GM23248 (cell line): Measurements from ENCODE around the gene ZDHHC13. TPM values are rescaled to one million over a fixed set of nuclear protein-coding genes. Genes with fewer than 3 reads are reported as not detected.

Experiments used
- DNase-seq: peaks from one replicate; pipeline ENCODE4 v3.0.0-alpha.2; 2015
- H2AFZ ChIP-seq: fragments of 200-600 bp; sonication (generic); 2 replicates; pipeline ENCODE4 v1.6.1; 2016; ENCODE audit warnings: antibody characterized with exemption
- H3F3A ChIP-seq: fragments of 200-600 bp; sonication (generic); 2 replicates; pipeline ENCODE4 v1.6.1; 2016; ENCODE audit warnings: mild to moderate bottlenecking, antibody characterized with exemption, mixed run types; ENCODE audit not compliant: insufficient read depth
- H3K27ac ChIP-seq: fragments of 200-600 bp; sonication (generic); 2 replicates; pipeline ENCODE4 v1.5.1; 2016; ENCODE audit warnings: mild to moderate bottlenecking
- H3K27me3 ChIP-seq: fragments of 200-600 bp; sonication (generic); replicated peaks from 2 replicates; pipeline ENCODE4 v1.6.1; 2016; ENCODE audit warnings: mild to moderate bottlenecking; ENCODE audit not compliant: insufficient read depth
- H3K36me3 ChIP-seq: fragments of 200-600 bp; sonication (generic); 2 replicates; pipeline ENCODE4 v1.6.1; 2016; ENCODE audit warnings: low read depth, mild to moderate bottlenecking
- H3K4me1 ChIP-seq: fragments of 200-600 bp; sonication (generic); 2 replicates; pipeline ENCODE4 v1.6.1; 2016; ENCODE audit warnings: mild to moderate bottlenecking; ENCODE audit not compliant: insufficient read depth
- H3K4me2 ChIP-seq: fragments of 200-600 bp; sonication (generic); one replicate; pipeline ENCODE4 v1.6.1; 2016; ENCODE audit warnings: mild to moderate bottlenecking; ENCODE audit not compliant: unreplicated experiment
- H3K4me3 ChIP-seq: fragments of 200-600 bp; sonication (generic); 2 replicates; pipeline ENCODE4 v1.5.1; 2016; ENCODE audit warnings: mild to moderate bottlenecking
- H3K79me2 ChIP-seq: fragments of 200-600 bp; sonication (generic); 2 replicates; pipeline ENCODE4 v1.6.1; 2016; ENCODE audit warnings: mild to moderate bottlenecking; ENCODE audit not compliant: insufficient read depth
- H3K9ac ChIP-seq: fragments of 200-600 bp; sonication (generic); 2 replicates; pipeline ENCODE4 v1.6.1; 2016; ENCODE audit warnings: mild to moderate bottlenecking
- H3K9me2 ChIP-seq: fragments of 200-600 bp; sonication (generic); 2 replicates; pipeline ENCODE4 v1.6.1; 2016; ENCODE audit warnings: mixed run types, mild to moderate bottlenecking, moderate library complexity; ENCODE audit not compliant: insufficient read depth
- H3K9me3 ChIP-seq: fragments of 200-600 bp; sonication (generic); one replicate; pipeline ENCODE4 v1.6.1; 2017; ENCODE audit warnings: low read depth
- H4K20me1 ChIP-seq: fragments of 200-600 bp; sonication (generic); 2 replicates; pipeline ENCODE4 v1.6.0; 2016; ENCODE audit not compliant: insufficient read depth
- EZH2 ChIP-seq: fragments of 200-600 bp; sonication (generic); IDR thresholded peaks from 2 replicates; pipeline ENCODE4 v1.6.1; 2018; ENCODE audit warnings: antibody characterized with exemption, mild to moderate bottlenecking; ENCODE audit not compliant: insufficient read depth, poor library complexity, severe bottlenecking
- EZH2phosphoT487 ChIP-seq: fragments of 200-600 bp; sonication (generic); IDR thresholded peaks from 2 replicates; pipeline ENCODE4 v1.6.1; 2018; ENCODE audit warnings: antibody characterized with exemption, moderate library complexity, mild to moderate bottlenecking, low read depth; ENCODE audit not compliant: insufficient read depth
- WGBS, 2 experiments: methylation state at CpG; one replicate each; pipeline ENCODE4 v1.1.6; 2015 to 2017; ENCODE audit warnings: low lambda C conversion rate in 2 of 2, low coverage in 1 of 2; ENCODE audit errors: missing lambda C conversion rate in 2 of 2; 5-methylcytosine and 5-hydroxymethylcytosine counted together
- in situ Hi-C: fragments of 300-500 bp; cut with MboI; formaldehyde crosslinking; loops from 2 replicates; pipeline ENCODE4 v1.15.0; 2020
- polyA plus RNA-seq: library from polyadenylated mRNA; unstranded; fragments of >200 nt; fragmentation: Nextera tagmentation; extraction: Ambion mirVana; gene quantifications from 2 replicates; pipeline ENCODE4 v1.2.1, GENCODE V29; 2016
- total RNA-seq: library from RNA; depleted of rRNA; stranded (reverse); fragments of >200 nt; shearing (Covaris generic); gene quantifications from 2 replicates; pipeline ENCODE4 v1.2.3, GENCODE V29; 2014

ZDHHC13 gene
- total and polyA plus RNA-seq, 2 experiments from 2014 or later = 10.9 to 12.5 TPM

DNA sequence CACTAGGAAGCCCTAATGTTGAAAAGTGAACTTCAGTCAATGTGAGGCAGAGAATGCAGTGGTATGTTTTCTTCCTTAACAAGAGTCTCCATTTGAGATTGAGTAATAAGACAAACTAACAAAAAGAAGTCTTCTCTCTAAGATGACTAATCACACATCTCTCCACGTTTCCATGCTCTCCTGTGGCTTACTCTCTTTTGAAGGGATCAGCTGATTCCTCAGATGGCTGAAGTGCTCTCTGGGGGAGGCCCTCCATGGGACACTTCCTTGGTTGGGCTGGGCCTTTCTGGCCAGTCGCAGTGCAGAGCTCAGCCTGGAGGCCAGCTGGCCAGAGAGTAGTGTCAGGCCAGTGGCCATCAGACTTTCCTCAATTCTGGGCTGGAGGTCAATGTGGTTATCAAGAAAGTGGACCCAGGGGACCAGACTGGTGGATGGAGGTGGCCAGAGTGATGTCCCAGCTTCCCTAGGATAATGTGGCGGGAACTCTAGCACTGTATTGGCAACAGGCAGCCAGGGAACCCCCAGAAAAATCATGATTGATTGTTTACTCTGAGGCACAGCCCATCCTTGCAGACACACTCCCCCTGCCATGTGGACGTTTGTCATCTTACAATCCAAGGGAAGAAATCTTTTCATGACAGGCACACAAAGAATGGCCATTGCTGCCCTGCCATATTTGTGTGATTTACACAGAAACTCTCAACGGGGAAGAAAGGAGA is 70.3 kb downstream of the ZDHHC13 start:
- Histone ChIP-seq H3K9me3 (no peaks in the 10 kb centered on the region), H3K27ac (no peak overlapping the region), H4K20me1 (no peaks in the 10 kb centered on the region), H3K4me2 (no peak overlapping the region), H3K27me3 (0 out of 2 replicates have a peak, but pooled peaks cover 7% of the 10 kb centered on the region), H3F3A (no peaks in the 10 kb centered on the region), H3K4me1 (no peaks in the 10 kb centered on the region), H3K9ac (no peak overlapping the region), H3K36me3 (no peaks in the 10 kb centered on the region), H3K4me3 (no peak overlapping the region), H2AFZ (no peak overlapping the region), H3K79me2 (no peaks in the 10 kb centered on the region), H3K9me2 (no peaks in the 10 kb centered on the region)
- 56 to 57% methylated on average over 5 of the region's 5 CpGs for WGBS, 2 experiments
- no peak for TF ChIP-seq EZH2phosphoT487
- no peak for TF ChIP-seq EZH2
- peak; percentile 33 for DNase-seq
- in situ Hi-C loops = no loop called here

DNA sequence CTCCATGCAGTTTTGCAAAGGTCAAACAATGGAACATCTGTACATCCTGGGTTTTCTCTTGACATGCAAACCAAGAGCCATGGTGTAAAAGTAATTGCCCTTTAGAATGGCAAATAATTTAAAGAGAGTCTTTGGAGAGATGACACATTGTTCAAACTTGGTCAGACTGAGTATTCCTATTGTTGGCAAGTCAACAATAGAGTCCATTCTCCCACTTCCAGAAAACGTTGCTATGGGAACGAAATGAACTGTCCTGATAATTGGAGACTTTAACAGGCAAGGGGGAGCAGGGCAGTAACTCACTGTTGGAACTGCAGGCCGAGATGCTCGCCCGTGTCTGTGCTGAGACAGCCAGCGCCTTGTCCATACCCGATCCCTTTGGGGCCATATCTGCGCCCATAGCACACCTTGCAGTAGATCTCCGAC is 70.9 kb downstream of the ZDHHC13 start:
- no peak overlapping the region for H3K9ac ChIP-seq
- TF ChIP-seq EZH2 (no peak), EZH2phosphoT487 (no peak)

DNA sequence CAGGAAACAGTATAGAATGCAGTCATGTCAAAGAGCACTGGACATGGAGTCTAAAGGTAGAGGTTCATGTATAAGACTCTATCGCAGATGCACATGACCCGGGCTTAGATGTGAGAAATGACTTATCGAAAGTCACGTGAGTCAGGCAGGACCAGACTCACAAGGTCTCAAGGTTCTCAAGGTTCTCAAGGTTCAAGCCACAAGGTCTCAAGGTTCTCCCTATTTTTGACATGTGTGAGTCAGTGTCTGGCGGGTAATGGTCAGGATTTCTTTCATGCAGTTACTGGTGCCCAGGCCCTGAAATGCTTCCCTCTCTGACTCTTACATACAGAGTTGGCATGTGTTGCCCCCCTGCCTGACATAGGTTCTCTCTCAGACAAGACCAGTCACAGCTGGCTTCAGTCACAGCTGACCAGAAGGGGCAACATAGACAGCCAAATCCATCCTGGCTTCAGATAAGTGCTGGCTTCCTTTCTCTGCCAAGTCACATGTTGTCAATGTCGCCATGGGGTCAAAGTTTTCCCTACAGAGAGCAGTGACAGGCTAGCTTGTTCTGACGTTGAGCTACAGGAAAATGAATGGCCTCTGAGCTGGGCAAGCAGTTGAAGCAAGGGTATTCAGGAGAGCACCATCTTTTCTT is 74.7 kb downstream of the ZDHHC13 start:
- Histone ChIP-seq H2AFZ (no peak overlapping the region), H3F3A (no peaks in the 10 kb centered on the region), H3K4me1 (no peaks in the 10 kb centered on the region), H3K36me3 (no peaks in the 10 kb centered on the region), H3K9me3 (no peaks in the 10 kb centered on the region), H4K20me1 (no peaks in the 10 kb centered on the region), H3K79me2 (no peaks in the 10 kb centered on the region), H3K27me3 (0 out of 2 replicates have a peak, but pooled peaks cover 7% of the 10 kb centered on the region), H3K9me2 (no peaks in the 10 kb centered on the region), H3K4me2 (no peak overlapping the region), H3K9ac (no peak overlapping the region), H3K27ac (no peak overlapping the region), H3K4me3 (no peak overlapping the region)
- in situ Hi-C loops = no loop called here
- no peak for TF ChIP-seq EZH2phosphoT487
- no peak for TF ChIP-seq EZH2
- DNase-seq = no peak
- WGBS, 2 experiments = 67 to 70% methylated on average over 7 of the region's 7 CpGs

More for the DNA sequence above, 70.9 kb downstream of the ZDHHC13 start:
- no peaks in the 10 kb centered on the region for H3K4me1 ChIP-seq
- no peak overlapping the region for H3K4me2 ChIP-seq
- no peaks in the 10 kb centered on the region for H3K79me2 ChIP-seq
- DNase-seq = no peak
- WGBS, 2 experiments = 80 to 84% methylated on average over 9 of the region's 9 CpGs
- 0 out of 2 replicates have a peak, but pooled peaks cover 7% of the 10 kb centered on the region for H3K27me3 ChIP-seq
- no peak overlapping the region for H3K4me3 ChIP-seq
- H4K20me1 ChIP-seq = no peaks in the 10 kb centered on the region
- no peaks in the 10 kb centered on the region for H3F3A ChIP-seq
- H3K36me3 ChIP-seq = no peaks in the 10 kb centered on the region
- H3K27ac ChIP-seq = no peak overlapping the region
- H2AFZ ChIP-seq = no peak overlapping the region
- in situ Hi-C loops = no loop called here
- H3K9me3 ChIP-seq = no peaks in the 10 kb centered on the region
- no peaks in the 10 kb centered on the region for H3K9me2 ChIP-seq

DNA sequence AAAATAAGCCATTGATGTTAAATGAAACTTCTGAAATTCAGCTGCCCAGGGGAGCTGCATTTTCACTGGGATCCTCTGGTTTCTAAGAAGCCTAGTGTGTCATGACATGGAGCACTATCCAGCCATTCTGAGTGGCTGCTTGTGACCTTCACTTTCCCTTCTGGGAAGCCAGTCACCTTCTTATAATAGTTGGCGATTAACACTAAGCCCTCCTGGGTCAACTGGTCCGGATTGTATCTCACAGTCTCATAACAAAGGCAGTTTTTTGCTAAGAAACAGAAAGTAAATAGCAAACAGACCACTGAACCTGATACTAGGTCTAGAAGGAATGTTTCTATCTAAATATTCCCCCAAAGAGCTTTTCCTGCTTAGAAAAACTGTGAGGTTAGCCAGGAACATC is 76.9 kb downstream of the ZDHHC13 start:
- Histone ChIP-seq H4K20me1 (no peaks in the 10 kb centered on the region), H2AFZ (no peak overlapping the region), H3K27me3 (peaks cover 9% of the 10 kb centered on the region; the same call in 1 of the 2 replicates), H3K9me3 (no peaks in the 10 kb centered on the region), H3K4me1 (no peaks in the 10 kb centered on the region), H3K9ac (no peak overlapping the region), H3K4me3 (no peak overlapping the region), H3K27ac (no peak overlapping the region), H3K79me2 (no peaks in the 10 kb centered on the region), H3K9me2 (no peaks in the 10 kb centered on the region), H3K36me3 (no peaks in the 10 kb centered on the region), H3K4me2 (no peak overlapping the region), H3F3A (no peaks in the 10 kb centered on the region)
- WGBS, 2 experiments = 92% methylated on average over 2 of the region's 2 CpGs
- TF ChIP-seq EZH2 (no peak), EZH2phosphoT487 (no peak)
- in situ Hi-C loops = no loop called here
- DNase-seq = no peak
